Measurements from ENCODE around the gene SFTPD. TPM values are rescaled to one million over a fixed set of nuclear protein-coding genes. Genes with fewer than 3 reads are reported as not detected.
"Not testable (repeated sequence)": the region's sequence is repeated elsewhere in the genome, so short reads cannot be mapped to it uniquely, and the experiment has no call there.

SFTPD gene
- total and polyA plus RNA-seq, 10 of the 15 experiments (the other 5 are each of a cell fraction or from before 2014, with no cell fraction given): 0.31 TPM; not detected in 9

GRCh38 chr10:79901571-79901970 is 47.3 kb downstream of the SFTPD start:
- POLR2A ChIA-PET; H3K79me2 ChIP-seq (ENCODE audit: control insufficient read depth, insufficient read depth, low read length); H3K4me3 ChIP-seq; H3K9ac ChIP-seq (ENCODE audit: control insufficient read depth, insufficient read depth, low read length); H3K27ac ChIP-seq (ENCODE audit: control insufficient read depth, insufficient read depth); H2AFZ ChIP-seq (ENCODE audit: control insufficient read depth, low read depth, low read length); in situ Hi-C loops (cut with MboI); H3K36me3 ChIP-seq (ENCODE audit: control insufficient read depth in 2 of 2, insufficient read depth in 2 of 2, low read length in 1 of 2); BruUV-seq (replicated peaks); H3K4me1 ChIP-seq (ENCODE audit: control insufficient read depth, insufficient read depth, low read length); H4K20me1 ChIP-seq (ENCODE audit: control insufficient read depth, insufficient read depth); H3K27me3 ChIP-seq (replicated peaks in 1 of 2; ENCODE audit: control insufficient read depth in 2 of 2, insufficient read depth in 2 of 2, low read length in 1 of 2); ATAC-seq; intact Hi-C loops (cut with micrococcal nuclease; ENCODE audit: unreplicated experiment); H3K4me2 ChIP-seq (ENCODE audit: control insufficient read depth, insufficient read depth); FAIRE-seq; SMC1A ChIA-PET (ENCODE audit: uncharacterized antibody, unreplicated experiment); H3K9me3 ChIP-seq (replicated peaks; ENCODE audit: control insufficient read depth, insufficient read depth, low read length); RAD21 ChIA-PET (ENCODE audit: unreplicated experiment); CTCF ChIA-PET; DNase-seq (ENCODE audit: low read depth, low spot score): not testable (repeated sequence)
- WGBS (ENCODE audit: insufficient coverage, insufficient replicate concordance, low lambda C conversion rate, missing lambda C conversion rate): 33% methylated on average over 1 of the region's 1 CpG

GRCh38 chr10:79898597-79899325 is 50.1 kb downstream of the SFTPD start:
- ATAC-seq (no peak), FAIRE-seq (no peak), DNase-seq (ENCODE audit: low read depth, low spot score) (no peak)
- Histone ChIP-seq H2AFZ (ENCODE audit: control insufficient read depth, low read depth, low read length) (no peak overlapping the region), H3K4me2 (ENCODE audit: control insufficient read depth, insufficient read depth) (no peak overlapping the region), H3K4me1 (ENCODE audit: control insufficient read depth, insufficient read depth, low read length) (no peaks in the 10 kb centered on the region), H3K27me3 (replicated peaks in 1 of 2; ENCODE audit: control insufficient read depth in 2 of 2, insufficient read depth in 2 of 2, low read length in 1 of 2) (peaks cover 0 to under 1% of the 10 kb centered on the region in 2 experiments; a peak in 1 of 4 replicates), H3K9me3 (replicated peaks; ENCODE audit: control insufficient read depth, insufficient read depth, low read length) (no peaks in the 10 kb centered on the region), H3K9ac (ENCODE audit: control insufficient read depth, insufficient read depth, low read length) (no peak overlapping the region), H3K36me3 (ENCODE audit: control insufficient read depth in 2 of 2, insufficient read depth in 2 of 2, low read length in 1 of 2) (no peaks in the 10 kb centered on the region), H4K20me1 (ENCODE audit: control insufficient read depth, insufficient read depth) (no peaks in the 10 kb centered on the region), H3K79me2 (ENCODE audit: control insufficient read depth, insufficient read depth, low read length) (no peaks in the 10 kb centered on the region), H3K27ac (ENCODE audit: control insufficient read depth, insufficient read depth) (no peak overlapping the region), H3K4me3 (no peak overlapping the region)
- ChIA-PET RAD21 (ENCODE audit: unreplicated experiment) (no interaction called here), SMC1A (ENCODE audit: uncharacterized antibody, unreplicated experiment) (no interaction called here), POLR2A (no interaction called here), CTCF (no interaction called here)
- no TSS peak for BruUV-seq (replicated peaks)
- WGBS (ENCODE audit: insufficient coverage, insufficient replicate concordance, low lambda C conversion rate, missing lambda C conversion rate): 32% methylated on average over 3 of the region's 3 CpGs
- intact Hi-C loops (cut with micrococcal nuclease; ENCODE audit: unreplicated experiment): no loop called here
- in situ Hi-C loops (cut with MboI): no loop called here
- no peak for TF ChIP-seq MEF2B (IDR thresholded peaks at IDR 0.05; ENCODE audit: partially characterized antibody, poor library complexity, severe bottlenecking)
- no peak for TF ChIP-seq GATAD2B (conservative IDR thresholded peaks at IDR 0.05; ENCODE audit: low read depth)

- BruUV-seq (replicated peaks); H3K27me3 ChIP-seq (replicated peaks in 1 of 2; ENCODE audit: control insufficient read depth in 2 of 2, insufficient read depth in 2 of 2, low read length in 1 of 2); H2AFZ ChIP-seq (ENCODE audit: control insufficient read depth, low read depth, low read length); H4K20me1 ChIP-seq (ENCODE audit: control insufficient read depth, insufficient read depth); intact Hi-C loops (cut with micrococcal nuclease; ENCODE audit: unreplicated experiment); CTCF ChIA-PET; H3K4me3 ChIP-seq; FAIRE-seq; RAD21 ChIA-PET (ENCODE audit: unreplicated experiment); SMC1A ChIA-PET (ENCODE audit: uncharacterized antibody, unreplicated experiment); H3K4me2 ChIP-seq (ENCODE audit: control insufficient read depth, insufficient read depth); H3K79me2 ChIP-seq (ENCODE audit: control insufficient read depth, insufficient read depth, low read length); H3K27ac ChIP-seq (ENCODE audit: control insufficient read depth, insufficient read depth); in situ Hi-C loops (cut with MboI); H3K4me1 ChIP-seq (ENCODE audit: control insufficient read depth, insufficient read depth, low read length); H3K36me3 ChIP-seq (ENCODE audit: control insufficient read depth in 2 of 2, insufficient read depth in 2 of 2, low read length in 1 of 2); POLR2A ChIA-PET; H3K9ac ChIP-seq (ENCODE audit: control insufficient read depth, insufficient read depth, low read length); DNase-seq (ENCODE audit: low read depth, low spot score); H3K9me3 ChIP-seq (replicated peaks; ENCODE audit: control insufficient read depth, insufficient read depth, low read length); ATAC-seq: not testable (repeated sequence)
- WGBS (ENCODE audit: insufficient coverage, insufficient replicate concordance, low lambda C conversion rate, missing lambda C conversion rate): 62% methylated on average over 17 of the region's 17 CpGs
These were observed 56.0 kb downstream of the SFTPD start for GRCh38 chr10:79892896-79893295.
